Kidney (tissue), 14 donors: ENCODE measurements around the gene MSANTD1. TPM values are rescaled to one million over a fixed set of nuclear protein-coding genes. Genes with fewer than 3 reads are reported as not detected.
A peak's percentile ranks its signal among the peaks of the same experiment; 100 is the strongest.

ENCODE experiments used
- DNase-seq, 5 donors: peaks; one replicate each; pipeline ENCODE4 v3.0.0-alpha.2; 2013 to 2020
- FAIRE-seq: peaks from 2 replicates; lab custom pipeline; 2012; peaks lifted over from hg19 to GRCh38; lab: Jason Lieb, UNC
- H3K27ac ChIP-seq, 2 donors: one replicate each; pipeline ENCODE4 v1.7.0; 2013; ENCODE audit warnings: low read depth in 2 of 2, low read length in 2 of 2, inconsistent platforms in 1 of 2
- H3K27me3 ChIP-seq: one replicate; pipeline ENCODE4 v1.7.1; 2013; ENCODE audit warnings: low read length, inconsistent platforms; ENCODE audit not compliant: control insufficient read depth, insufficient read depth
- H3K36me3 ChIP-seq, 3 donors: one replicate each; pipeline versions ENCODE4 v1.7.0 to v1.7.1; 2013; ENCODE audit warnings: low read length in 3 of 3, control low read depth in 1 of 3, inconsistent platforms in 1 of 3; ENCODE audit not compliant: insufficient read depth in 3 of 3, control insufficient read depth in 2 of 3
- H3K4me1 ChIP-seq, 3 donors: one replicate each; pipeline versions ENCODE4 v1.7.0 to v1.7.1; 2013; ENCODE audit warnings: low read length in 3 of 3, inconsistent platforms in 1 of 3, low read depth in 1 of 3; ENCODE audit not compliant: control insufficient read depth in 2 of 3, insufficient read depth in 2 of 3
- H3K4me3 ChIP-seq, 3 donors: one replicate each; pipeline versions ENCODE4 v1.7.0 to v1.8.1; 2013; ENCODE audit warnings: low read length in 3 of 3, control low read depth in 1 of 3, inconsistent platforms in 1 of 3
- H3K9ac ChIP-seq, 3 donors: one replicate each; pipeline versions ENCODE4 v1.7.0 to v1.7.1; 2013; ENCODE audit warnings: low read length in 3 of 3, control low read depth in 1 of 3, inconsistent platforms in 1 of 3
- H3K9me3 ChIP-seq, 3 donors: one replicate each; pipeline versions ENCODE4 v1.7.0 to v1.7.1; 2013; ENCODE audit warnings: low read length in 3 of 3, control low read depth in 1 of 3, inconsistent platforms in 1 of 3; ENCODE audit not compliant: control insufficient read depth in 2 of 3, insufficient read depth in 1 of 3
- CTCF ChIP-seq: IDR thresholded peaks from 3 replicates; pipeline ENCODE4 v1.5.1; 2012; ENCODE audit warnings: mild to moderate bottlenecking, moderate library complexity, borderline replicate concordance; ENCODE audit not compliant: insufficient read depth; ENCODE audit errors: extremely low read depth
- intact Hi-C: fragments of 100-400 bp; cut with DNase I; formaldehyde crosslinking; loops from one replicate; pipeline ENCODE4 v1.11.1; 2022
- polyA plus RNA-seq: library from polyadenylated mRNA; stranded (reverse); fragments of 350-450 nt; fragmentation: Illumina TruSeq; extraction: RNeasy Lipid Tissue Mini Kit (QIAGEN cat#74804); gene quantifications from one replicate; pipeline ENCODE4 v1.2.3, GENCODE V29; 2014; ENCODE audit warnings: low read depth, low replicate concordance; ENCODE audit not compliant: insufficient read depth
- total RNA-seq: library from RNA; stranded (reverse); fragmentation: NEBNext Ultra II Directional; extraction: Animal tissue kit (Norgen Biotek cat#: 25700); gene quantifications from one replicate; pipeline ENCODE4 v1.2.1, GENCODE V29; 2021
- donor health status: control.
- donor health status: control.
- donor health status: control.
- donor health status: control.
- donor health status: control.
- donor health status: DM: yes; HTN: yes; CAD: no.
- donor health status: Normal renal cell carcinoma (clear cell type).

Gene MSANTD1
- total and polyA plus RNA-seq, 2 donors from 2014 or later: 0.91 TPM; not detected in 1

GRCh38 chr4:3296651-3297050, 47.7 kb downstream of the MSANTD1 start:
- Histone ChIP-seq H3K4me3 (no peak overlapping the region), H3K9me3 (no peaks in the 10 kb centered on the region), H3K27me3 (no peaks in the 10 kb centered on the region), H3K36me3 (no peaks in the 10 kb centered on the region), H3K9ac (no peak overlapping the region), H3K4me1 (peaks cover 0 to 5% (median 3%) of the 10 kb centered on the region in 3 donors), H3K27ac (no peak overlapping the region)
- intact Hi-C loops: no loop called here
- TF ChIP-seq CTCF: no peak
- DNase-seq: peak in 2 of 5 donors; percentile 32 to 38
- FAIRE-seq: no peak

- H3K9me3 ChIP-seq: no peaks in the 10 kb centered on the region
- intact Hi-C loops: no loop called here
- no peaks in the 10 kb centered on the region for H3K27me3 ChIP-seq
- no peak overlapping the region for H3K27ac ChIP-seq
- H3K4me3 ChIP-seq: no peak overlapping the region
- H3K36me3 ChIP-seq: no peaks in the 10 kb centered on the region
- FAIRE-seq: no peak
- no peak overlapping the region for H3K9ac ChIP-seq
- TF ChIP-seq CTCF: no peak
- peak in 2 of 5 donors; percentile 30 to 43 for DNase-seq
- peaks cover 0 to 5% (median 3%) of the 10 kb centered on the region in 3 donors for H3K4me1 ChIP-seq
These were observed 48.3 kb downstream of the MSANTD1 start for GRCh38 chr4:3297066-3297859.

GRCh38 chr4:3299122-3299975, 50.4 kb downstream of the MSANTD1 start:
- no peak for TF ChIP-seq CTCF
- no peak for FAIRE-seq
- H3K36me3 ChIP-seq: no peaks in the 10 kb centered on the region
- H3K27ac ChIP-seq: no peak overlapping the region
- H3K9me3 ChIP-seq: no peaks in the 10 kb centered on the region
- peaks cover 0 to 3% (median 1%) of the 10 kb centered on the region in 3 donors for H3K4me1 ChIP-seq
- no peak overlapping the region for H3K9ac ChIP-seq
- intact Hi-C loops: no loop called here
- peak in 4 of 5 donors; percentile 29 to 58 (median 50) for DNase-seq
- no peak overlapping the region for H3K4me3 ChIP-seq
- H3K27me3 ChIP-seq: no peaks in the 10 kb centered on the region
